ENCODE data around the gene TPK1. TPM values are rescaled to one million over a fixed set of nuclear protein-coding genes. Genes with fewer than 3 reads are reported as not detected.

TPK1 gene
- polyA plus RNA-seq, 1 donor from 2014 or later, result 3.5 TPM

DNA sequence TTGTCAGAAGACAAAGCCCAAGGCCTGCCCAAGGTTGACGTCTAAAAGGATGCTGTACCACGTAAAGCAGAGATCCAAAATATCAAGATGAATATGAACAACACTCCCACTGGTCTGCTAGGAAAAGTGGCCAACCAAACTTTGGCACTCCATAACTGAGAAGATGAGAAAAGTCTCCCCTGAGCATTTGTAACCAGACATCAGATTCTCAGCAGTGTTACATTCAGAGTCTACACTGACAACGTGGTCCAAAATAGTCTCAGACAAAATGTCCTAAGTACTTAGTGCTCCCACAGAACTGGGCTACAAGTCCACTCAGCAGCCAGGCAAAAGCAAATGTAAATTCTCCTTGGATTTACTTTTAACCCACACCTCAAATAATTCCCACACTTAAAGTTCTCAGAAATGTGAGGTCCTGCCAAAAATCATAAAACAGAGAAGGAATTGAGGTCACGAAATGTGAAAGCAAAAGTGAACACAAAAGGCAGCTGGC is 247.2 kb downstream of the TPK1 start:
- Histone ChIP-seq H3F3A (ENCODE audit: insufficient read depth, low read length, poor library complexity, severe bottlenecking) (no peaks in the 10 kb centered on the region), H3K36me3 (ENCODE audit: insufficient read depth, low read length) (no peaks in the 10 kb centered on the region), H3K4me3 (ENCODE audit: low read length) (no peak overlapping the region), H3K27me3 (ENCODE audit: insufficient read depth, low read depth, low read length) (no peaks in the 10 kb centered on the region), H4K20me1 (ENCODE audit: insufficient read depth) (no peaks in the 10 kb centered on the region), H3K4me2 (ENCODE audit: low read length) (no peak overlapping the region), H3K9me3 (ENCODE audit: low read length) (no peaks in the 10 kb centered on the region), H3K27ac (ENCODE audit: low read length) (no peak overlapping the region), H3K9ac (ENCODE audit: low read length) (no peak overlapping the region), H3K9me2 (ENCODE audit: insufficient read depth, low read length) (no peaks in the 10 kb centered on the region), H2AFZ (ENCODE audit: low read depth, low read length) (no peak overlapping the region), H3K79me2 (replicated peaks; ENCODE audit: insufficient read depth, low read length) (no peaks in the 10 kb centered on the region)
- no peak for TF ChIP-seq POLR2AphosphoS5 (IDR thresholded peaks at IDR 0.05)
- no peak for TF ChIP-seq SMC3 (conservative IDR thresholded peaks at IDR 0.05; ENCODE audit: poor library complexity)
- TF ChIP-seq EP300 (conservative IDR thresholded peaks at IDR 0.05; ENCODE audit: poor library complexity, severe bottlenecking), result no peak
- no peak for TF ChIP-seq MXI1 (conservative IDR thresholded peaks at IDR 0.05; ENCODE audit: poor library complexity, severe bottlenecking)
- TF ChIP-seq TAF1 (IDR thresholded peaks at IDR 0.05; ENCODE audit: low read depth), result no peak
- TF ChIP-seq RAD21 (conservative IDR thresholded peaks at IDR 0.05), result no peak
- TF ChIP-seq, protein P1, sequence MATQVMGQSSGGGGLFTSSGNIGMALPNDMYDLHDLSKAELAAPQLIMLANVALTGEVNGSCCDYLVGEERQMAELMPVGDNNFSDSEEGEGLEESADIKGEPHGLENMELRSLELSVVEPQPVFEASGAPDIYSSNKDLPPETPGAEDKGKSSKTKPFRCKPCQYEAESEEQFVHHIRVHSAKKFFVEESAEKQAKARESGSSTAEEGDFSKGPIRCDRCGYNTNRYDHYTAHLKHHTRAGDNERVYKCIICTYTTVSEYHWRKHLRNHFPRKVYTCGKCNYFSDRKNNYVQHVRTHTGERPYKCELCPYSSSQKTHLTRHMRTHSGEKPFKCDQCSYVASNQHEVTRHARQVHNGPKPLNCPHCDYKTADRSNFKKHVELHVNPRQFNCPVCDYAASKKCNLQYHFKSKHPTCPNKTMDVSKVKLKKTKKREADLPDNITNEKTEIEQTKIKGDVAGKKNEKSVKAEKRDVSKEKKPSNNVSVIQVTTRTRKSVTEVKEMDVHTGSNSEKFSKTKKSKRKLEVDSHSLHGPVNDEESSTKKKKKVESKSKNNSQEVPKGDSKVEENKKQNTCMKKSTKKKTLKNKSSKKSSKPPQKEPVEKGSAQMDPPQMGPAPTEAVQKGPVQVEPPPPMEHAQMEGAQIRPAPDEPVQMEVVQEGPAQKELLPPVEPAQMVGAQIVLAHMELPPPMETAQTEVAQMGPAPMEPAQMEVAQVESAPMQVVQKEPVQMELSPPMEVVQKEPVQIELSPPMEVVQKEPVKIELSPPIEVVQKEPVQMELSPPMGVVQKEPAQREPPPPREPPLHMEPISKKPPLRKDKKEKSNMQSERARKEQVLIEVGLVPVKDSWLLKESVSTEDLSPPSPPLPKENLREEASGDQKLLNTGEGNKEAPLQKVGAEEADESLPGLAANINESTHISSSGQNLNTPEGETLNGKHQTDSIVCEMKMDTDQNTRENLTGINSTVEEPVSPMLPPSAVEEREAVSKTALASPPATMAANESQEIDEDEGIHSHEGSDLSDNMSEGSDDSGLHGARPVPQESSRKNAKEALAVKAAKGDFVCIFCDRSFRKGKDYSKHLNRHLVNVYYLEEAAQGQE (IDR thresholded peaks at IDR 0.05; ENCODE audit: borderline replicate concordance), result no peak
- no peak for TF ChIP-seq EZH2 (IDR thresholded peaks at IDR 0.05; ENCODE audit: borderline replicate concordance, insufficient read depth, low read length, poor library complexity, severe bottlenecking)
- TF ChIP-seq, protein P2, sequence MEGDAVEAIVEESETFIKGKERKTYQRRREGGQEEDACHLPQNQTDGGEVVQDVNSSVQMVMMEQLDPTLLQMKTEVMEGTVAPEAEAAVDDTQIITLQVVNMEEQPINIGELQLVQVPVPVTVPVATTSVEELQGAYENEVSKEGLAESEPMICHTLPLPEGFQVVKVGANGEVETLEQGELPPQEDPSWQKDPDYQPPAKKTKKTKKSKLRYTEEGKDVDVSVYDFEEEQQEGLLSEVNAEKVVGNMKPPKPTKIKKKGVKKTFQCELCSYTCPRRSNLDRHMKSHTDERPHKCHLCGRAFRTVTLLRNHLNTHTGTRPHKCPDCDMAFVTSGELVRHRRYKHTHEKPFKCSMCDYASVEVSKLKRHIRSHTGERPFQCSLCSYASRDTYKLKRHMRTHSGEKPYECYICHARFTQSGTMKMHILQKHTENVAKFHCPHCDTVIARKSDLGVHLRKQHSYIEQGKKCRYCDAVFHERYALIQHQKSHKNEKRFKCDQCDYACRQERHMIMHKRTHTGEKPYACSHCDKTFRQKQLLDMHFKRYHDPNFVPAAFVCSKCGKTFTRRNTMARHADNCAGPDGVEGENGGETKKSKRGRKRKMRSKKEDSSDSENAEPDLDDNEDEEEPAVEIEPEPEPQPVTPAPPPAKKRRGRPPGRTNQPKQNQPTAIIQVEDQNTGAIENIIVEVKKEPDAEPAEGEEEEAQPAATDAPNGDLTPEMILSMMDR (IDR thresholded peaks at IDR 0.05; ENCODE audit: poor library complexity, severe bottlenecking), result no peak

DNA sequence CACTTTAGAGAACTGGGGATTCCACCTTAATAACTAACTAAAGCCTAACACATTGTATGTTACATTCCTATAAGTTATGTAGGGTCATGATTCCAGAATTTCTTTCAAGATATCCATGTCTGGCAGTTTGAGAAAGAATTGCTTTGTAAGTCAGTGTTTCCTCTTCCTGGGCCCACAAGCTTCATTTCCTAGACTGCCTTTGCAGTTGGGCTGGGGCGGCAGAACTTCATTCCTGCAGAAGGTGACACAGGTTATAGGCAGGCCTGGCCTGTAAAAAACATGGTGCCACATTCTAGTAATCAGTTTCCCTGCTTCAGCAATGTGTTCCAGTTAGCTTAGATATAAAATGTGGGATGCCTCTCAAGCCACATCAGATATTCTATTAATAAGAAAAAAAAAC is 248.2 kb downstream of the TPK1 start:
- Histone ChIP-seq H3F3A (ENCODE audit: insufficient read depth, low read length, poor library complexity, severe bottlenecking) (no peaks in the 10 kb centered on the region), H3K27me3 (ENCODE audit: insufficient read depth, low read depth, low read length) (no peaks in the 10 kb centered on the region), H3K9me3 (ENCODE audit: low read length) (no peaks in the 10 kb centered on the region), H3K36me3 (ENCODE audit: insufficient read depth, low read length) (no peaks in the 10 kb centered on the region), H3K27ac (ENCODE audit: low read length) (no peak overlapping the region), H3K4me3 (ENCODE audit: low read length) (no peak overlapping the region), H3K9ac (ENCODE audit: low read length) (no peak overlapping the region), H4K20me1 (ENCODE audit: insufficient read depth) (no peaks in the 10 kb centered on the region), H3K79me2 (replicated peaks; ENCODE audit: insufficient read depth, low read length) (no peaks in the 10 kb centered on the region), H2AFZ (ENCODE audit: low read depth, low read length) (no peak overlapping the region), H3K4me2 (ENCODE audit: low read length) (no peak overlapping the region), H3K9me2 (ENCODE audit: insufficient read depth, low read length) (no peaks in the 10 kb centered on the region)
- TF ChIP-seq TAF1 (IDR thresholded peaks at IDR 0.05; ENCODE audit: low read depth), result no peak
- TF ChIP-seq RAD21 (conservative IDR thresholded peaks at IDR 0.05), result no peak
- no peak for TF ChIP-seq EZH2 (IDR thresholded peaks at IDR 0.05; ENCODE audit: borderline replicate concordance, insufficient read depth, low read length, poor library complexity, severe bottlenecking)
- TF ChIP-seq SMC3 (conservative IDR thresholded peaks at IDR 0.05; ENCODE audit: poor library complexity), result no peak
- no peak for TF ChIP-seq EP300 (conservative IDR thresholded peaks at IDR 0.05; ENCODE audit: poor library complexity, severe bottlenecking)
- TF ChIP-seq POLR2AphosphoS5 (IDR thresholded peaks at IDR 0.05), result no peak
- TF ChIP-seq, protein P2 (IDR thresholded peaks at IDR 0.05; ENCODE audit: poor library complexity, severe bottlenecking), result no peak
- TF ChIP-seq, protein P1 (IDR thresholded peaks at IDR 0.05; ENCODE audit: borderline replicate concordance), result no peak
- TF ChIP-seq MXI1 (conservative IDR thresholded peaks at IDR 0.05; ENCODE audit: poor library complexity, severe bottlenecking), result no peak
